Calu3 (cell line): Measurements from ENCODE around the gene MINDY3. TPM values are rescaled to one million over a fixed set of nuclear protein-coding genes. Genes with fewer than 3 reads are reported as not detected.

Experiments used
- BruUV-seq: library from RNA; stranded (reverse); fragments of 400-500 nt; replicated peaks from 2 replicates; lab custom pipeline; 2021; lab: Mats Ljungman, UMichigan
- CTCF ChIA-PET: fragments of 300-600 bp; sonication (Branson Sonifier 250); formaldehyde crosslinking; loops from one replicate; lab custom pipeline; 2022; ENCODE audit warnings: antibody characterized with exemption; lab: Charles Lee
- DNase-seq: peaks from one replicate; pipeline ENCODE4 v3.0.0; 2022
- H3K27ac Mint-ChIP-seq: one replicate; pipeline ENCODE4 v1.8.0; 2022; ENCODE audit warnings: mixed read lengths; ENCODE audit not compliant: unreplicated experiment
- H3K27me3 Mint-ChIP-seq: one replicate; pipeline ENCODE4 v1.8.0; 2022; ENCODE audit warnings: mixed read lengths; ENCODE audit not compliant: unreplicated experiment
- H3K36me3 Mint-ChIP-seq: one replicate; pipeline ENCODE4 v1.8.0; 2022; ENCODE audit warnings: mild to moderate bottlenecking, moderate library complexity, mixed read lengths; ENCODE audit not compliant: insufficient read depth, unreplicated experiment
- H3K4me1 Mint-ChIP-seq: one replicate; pipeline ENCODE4 v1.8.0; 2022; ENCODE audit warnings: mild to moderate bottlenecking, low read depth, mixed read lengths; ENCODE audit not compliant: unreplicated experiment
- H3K4me3 Mint-ChIP-seq: one replicate; pipeline ENCODE4 v1.8.0; 2022; ENCODE audit warnings: mild to moderate bottlenecking, low read depth, moderate library complexity, mixed read lengths; ENCODE audit not compliant: unreplicated experiment
- H3K9me3 Mint-ChIP-seq: one replicate; pipeline ENCODE4 v1.8.0; 2022; ENCODE audit warnings: low read depth, mixed read lengths; ENCODE audit not compliant: unreplicated experiment
- intact Hi-C: fragments of 100-400 bp; cut with micrococcal nuclease; formaldehyde crosslinking; loops from one replicate; pipeline ENCODE4 v1.10.0; 2022; ENCODE audit not compliant: unreplicated experiment
- total RNA-seq: library from RNA; stranded (reverse); gene quantifications from 2 replicates; pipeline ENCODE4 v1.2.3, GENCODE V29; 2022
- TF ChIP-seq, protein P1 (sequence below): fragments of 200-600 bp; IDR thresholded peaks from one replicate; pipeline ENCODE4 v1.8.0; 2022; ENCODE audit warnings: antibody characterized with exemption; ENCODE audit not compliant: unreplicated experiment

Gene MINDY3
- total RNA-seq, 1 experiment from 2014 or later: 17.8 TPM

DNA sequence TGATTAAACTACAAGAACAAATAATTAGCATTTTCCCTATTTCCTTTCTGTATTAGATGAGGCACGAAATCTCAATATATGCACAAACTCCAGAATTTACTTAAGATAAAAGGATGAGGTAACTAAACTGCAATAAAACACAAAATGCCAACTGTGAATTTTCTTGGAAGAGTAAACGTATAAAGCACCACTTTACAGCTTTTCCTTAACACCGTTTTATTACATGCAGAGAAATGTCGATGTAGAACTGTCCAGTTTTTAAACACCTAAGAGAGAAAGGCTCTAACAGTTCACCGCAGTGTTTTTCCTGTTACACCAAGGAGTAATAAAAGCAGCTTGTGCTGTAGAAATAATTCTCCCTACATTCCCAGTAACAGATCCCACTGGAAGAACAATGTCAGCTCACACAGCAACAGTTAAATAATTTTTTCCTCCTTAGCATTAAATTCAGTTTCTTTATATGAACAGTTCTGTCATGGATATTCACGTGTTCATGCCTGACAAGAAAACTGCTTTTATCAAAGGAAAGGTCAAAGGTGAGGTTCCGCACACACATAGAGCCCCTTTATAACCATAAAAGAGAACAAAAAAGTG, 52.0 kb downstream of the MINDY3 start:
- Mint-ChIP-seq H3K4me1 (no peaks in the 10 kb centered on the region), H3K4me3 (no peak overlapping the region), H3K27me3 (no peaks in the 10 kb centered on the region), H3K27ac (no peak overlapping the region), H3K36me3 (no peaks in the 10 kb centered on the region), H3K9me3 (no peaks in the 10 kb centered on the region)
- CTCF ChIA-PET: no interaction called here
- BruUV-seq: no TSS peak
- intact Hi-C loops: no loop called here
- no peak for DNase-seq
- TF ChIP-seq, protein P1, sequence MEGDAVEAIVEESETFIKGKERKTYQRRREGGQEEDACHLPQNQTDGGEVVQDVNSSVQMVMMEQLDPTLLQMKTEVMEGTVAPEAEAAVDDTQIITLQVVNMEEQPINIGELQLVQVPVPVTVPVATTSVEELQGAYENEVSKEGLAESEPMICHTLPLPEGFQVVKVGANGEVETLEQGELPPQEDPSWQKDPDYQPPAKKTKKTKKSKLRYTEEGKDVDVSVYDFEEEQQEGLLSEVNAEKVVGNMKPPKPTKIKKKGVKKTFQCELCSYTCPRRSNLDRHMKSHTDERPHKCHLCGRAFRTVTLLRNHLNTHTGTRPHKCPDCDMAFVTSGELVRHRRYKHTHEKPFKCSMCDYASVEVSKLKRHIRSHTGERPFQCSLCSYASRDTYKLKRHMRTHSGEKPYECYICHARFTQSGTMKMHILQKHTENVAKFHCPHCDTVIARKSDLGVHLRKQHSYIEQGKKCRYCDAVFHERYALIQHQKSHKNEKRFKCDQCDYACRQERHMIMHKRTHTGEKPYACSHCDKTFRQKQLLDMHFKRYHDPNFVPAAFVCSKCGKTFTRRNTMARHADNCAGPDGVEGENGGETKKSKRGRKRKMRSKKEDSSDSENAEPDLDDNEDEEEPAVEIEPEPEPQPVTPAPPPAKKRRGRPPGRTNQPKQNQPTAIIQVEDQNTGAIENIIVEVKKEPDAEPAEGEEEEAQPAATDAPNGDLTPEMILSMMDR: no peak

- BruUV-seq: no TSS peak
- no peaks in the 10 kb centered on the region for H3K27me3 Mint-ChIP-seq
- no peaks in the 10 kb centered on the region for H3K4me1 Mint-ChIP-seq
- H3K36me3 Mint-ChIP-seq: no peaks in the 10 kb centered on the region
- CTCF ChIA-PET: no interaction called here
- TF ChIP-seq, protein P1: no peak
- H3K4me3 Mint-ChIP-seq: no peak overlapping the region
- no peak for DNase-seq
- H3K9me3 Mint-ChIP-seq: peaks cover 4% of the 10 kb centered on the region
- H3K27ac Mint-ChIP-seq: no peak overlapping the region
- intact Hi-C loops: no loop called here
These were observed 54.8 kb downstream of the MINDY3 start for GRCh38 chr10:15805395-15806058.

GRCh38 chr10:15804109-15804508, 56.2 kb downstream of the MINDY3 start:
- BruUV-seq: no TSS peak
- Mint-ChIP-seq H3K4me1 (no peaks in the 10 kb centered on the region), H3K36me3 (no peaks in the 10 kb centered on the region), H3K4me3 (no peak overlapping the region), H3K9me3 (peaks cover 4% of the 10 kb centered on the region), H3K27me3 (no peaks in the 10 kb centered on the region), H3K27ac (no peak overlapping the region)
- CTCF ChIA-PET: no interaction called here
- intact Hi-C loops: no loop called here
- TF ChIP-seq, protein P1: no peak
- no peak for DNase-seq

GRCh38 chr10:15802375-15802949, 57.8 kb downstream of the MINDY3 start:
- no TSS peak for BruUV-seq
- TF ChIP-seq, protein P1: no peak
- H3K27me3 Mint-ChIP-seq: no peaks in the 10 kb centered on the region
- H3K27ac Mint-ChIP-seq: no peak overlapping the region
- CTCF ChIA-PET: no interaction called here
- H3K36me3 Mint-ChIP-seq: no peaks in the 10 kb centered on the region
- H3K4me3 Mint-ChIP-seq: no peak overlapping the region
- intact Hi-C loops: no loop called here
- DNase-seq: no peak
- H3K4me1 Mint-ChIP-seq: no peaks in the 10 kb centered on the region
- H3K9me3 Mint-ChIP-seq: peaks cover 4% of the 10 kb centered on the region
